ENCODE results near the gene IFT27. TPM values are rescaled to one million over a fixed set of nuclear protein-coding genes. Genes with fewer than 3 reads are reported as not detected.
"Not testable (repeated sequence)": the region's sequence is repeated elsewhere in the genome, so short reads cannot be mapped to it uniquely, and the experiment has no call there.

Gene IFT27
- total and polyA plus RNA-seq, 7 experiments from 2014 or later, result 10.1 to 40.9 (median 22.5) TPM

DNA sequence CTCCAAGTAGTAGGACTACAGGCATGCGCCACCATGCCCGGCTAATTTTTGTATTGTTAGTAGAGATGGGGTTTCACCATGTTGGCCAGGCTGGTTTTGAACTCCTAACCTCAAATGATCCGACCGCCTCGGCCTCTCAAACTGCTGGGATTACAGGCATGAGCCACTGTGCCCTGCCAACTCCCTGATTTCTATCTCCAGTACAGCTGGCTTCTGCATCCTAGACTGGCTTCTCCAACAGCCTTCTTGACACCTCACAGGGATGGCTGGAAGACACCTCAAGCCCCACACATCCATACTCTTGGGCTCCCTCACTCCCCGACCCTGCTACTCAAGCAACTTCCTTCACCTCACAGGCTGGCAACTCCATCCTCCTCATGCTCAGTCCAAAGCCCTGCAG, 44.6 kb downstream of the IFT27 start:
- H3K27ac ChIP-seq (ENCODE audit: low read depth, low read length); CTCF ChIA-PET; H3K4me1 Mint-ChIP-seq; ATAC-seq; DNase-seq; H3K9me3 Mint-ChIP-seq; H3K4me3 ChIP-seq (ENCODE audit: low read length); H3K27me3 ChIP-seq (ENCODE audit: control insufficient read depth in 2 of 2, insufficient read depth in 2 of 2, low read length in 2 of 2); H3K36me3 ChIP-seq (ENCODE audit: control insufficient read depth in 2 of 3, insufficient read depth in 3 of 3, low read length in 3 of 3); H3K9me3 ChIP-seq (ENCODE audit: control insufficient read depth in 2 of 3, low read length in 3 of 3); H3K4me3 Mint-ChIP-seq; H3K36me3 Mint-ChIP-seq; H3K4me1 ChIP-seq (ENCODE audit: control insufficient read depth in 2 of 2, insufficient read depth in 2 of 2, low read length in 2 of 2); POLR2A ChIA-PET; intact Hi-C loops (cut with micrococcal nuclease); H3K27ac Mint-ChIP-seq: not testable (repeated sequence)
- H3K27me3 Mint-ChIP-seq, result peaks cover 20 to 35% (median 23%) of the 10 kb centered on the region in 5 donors

DNA sequence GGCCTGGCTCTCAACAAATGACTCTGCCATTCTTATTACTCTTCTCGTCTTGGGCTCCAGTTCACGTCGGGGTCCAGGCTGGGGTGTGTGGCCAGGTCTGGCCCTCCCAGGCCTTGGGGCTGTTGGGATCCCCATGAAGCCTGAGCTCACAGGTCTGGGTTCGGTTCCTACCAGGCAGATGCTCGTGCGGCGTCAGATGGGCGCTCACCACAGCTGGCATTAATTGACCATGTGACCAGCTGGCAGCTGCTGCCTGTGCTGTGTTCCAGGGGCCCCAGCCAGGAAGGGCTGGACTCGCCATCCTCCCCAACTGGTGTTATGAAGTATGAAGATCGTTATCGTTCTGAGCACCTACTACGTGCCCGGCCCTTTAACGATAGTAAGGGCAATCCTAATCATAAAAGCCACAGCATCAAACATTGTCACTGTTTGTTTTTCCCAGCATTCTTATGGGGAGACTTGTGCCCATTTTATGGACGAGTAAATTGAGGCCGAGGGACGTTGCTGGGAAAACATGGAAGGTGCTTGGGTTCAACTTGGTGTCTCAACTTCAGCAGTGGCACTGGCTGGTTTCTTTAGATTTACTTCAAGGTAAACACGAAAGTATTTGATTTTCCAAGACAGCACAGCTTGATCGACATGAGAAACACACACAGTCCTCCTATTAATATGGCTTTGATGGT, 45.6 kb downstream of the IFT27 start:
- no peaks in the 10 kb centered on the region for H3K27me3 ChIP-seq (ENCODE audit: control insufficient read depth in 2 of 2, insufficient read depth in 2 of 2, low read length in 2 of 2)
- Mint-ChIP-seq H3K9me3 (peaks cover 0 to 4% (median 0%) of the 10 kb centered on the region in 11 donors), H3K36me3 (no peaks in the 10 kb centered on the region), H3K27me3 (peaks cover 18 to 41% (median 29%) of the 10 kb centered on the region in 5 donors), H3K27ac (no peak overlapping the region), H3K4me3 (no peak overlapping the region), H3K4me1 (peaks cover 0 to 4% (median 0%) of the 10 kb centered on the region in 7 donors)
- ChIA-PET CTCF (no interaction called here), POLR2A (no interaction called here)
- H3K4me1 ChIP-seq (ENCODE audit: control insufficient read depth in 2 of 2, insufficient read depth in 2 of 2, low read length in 2 of 2), result no peaks in the 10 kb centered on the region
- H3K9me3 ChIP-seq (ENCODE audit: control insufficient read depth in 2 of 3, low read length in 3 of 3), result no peaks in the 10 kb centered on the region
- H3K4me3 ChIP-seq (ENCODE audit: low read length), result no peak overlapping the region
- no peak overlapping the region for H3K27ac ChIP-seq (ENCODE audit: low read depth, low read length)
- ATAC-seq (no peak), DNase-seq (no peak)
- intact Hi-C loops (cut with micrococcal nuclease), result no loop called here
- no peaks in the 10 kb centered on the region for H3K36me3 ChIP-seq (ENCODE audit: control insufficient read depth in 2 of 3, insufficient read depth in 3 of 3, low read length in 3 of 3)

DNA sequence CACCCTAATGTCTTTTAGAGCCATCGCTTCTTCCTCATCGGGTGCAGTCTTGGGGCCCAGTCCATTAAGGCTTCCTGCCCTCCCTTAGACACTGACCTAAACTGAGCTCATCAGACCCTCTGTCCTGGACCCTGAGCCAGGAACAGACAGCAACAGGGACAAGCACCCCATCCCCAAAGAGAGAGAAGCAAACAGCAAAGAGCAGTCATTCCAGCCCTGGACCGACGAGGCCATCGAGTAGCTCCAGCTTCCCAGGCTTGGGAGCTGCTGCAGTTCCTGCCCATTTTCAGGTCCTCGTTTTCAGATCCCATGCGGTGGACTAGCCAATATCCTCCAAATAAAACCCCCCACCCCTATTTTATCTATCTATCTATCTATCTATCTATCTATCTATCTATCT, 46.6 kb downstream of the IFT27 start:
- Histone ChIP-seq H3K4me3 (ENCODE audit: low read length) (no peak overlapping the region), H3K36me3 (ENCODE audit: control insufficient read depth in 2 of 3, insufficient read depth in 3 of 3, low read length in 3 of 3) (no peaks in the 10 kb centered on the region), H3K27ac (ENCODE audit: low read depth, low read length) (no peak overlapping the region), H3K9me3 (ENCODE audit: control insufficient read depth in 2 of 3, low read length in 3 of 3) (no peaks in the 10 kb centered on the region), H3K27me3 (ENCODE audit: control insufficient read depth in 2 of 2, insufficient read depth in 2 of 2, low read length in 2 of 2) (no peaks in the 10 kb centered on the region), H3K4me1 (ENCODE audit: control insufficient read depth in 2 of 2, insufficient read depth in 2 of 2, low read length in 2 of 2) (no peaks in the 10 kb centered on the region)
- Mint-ChIP-seq H3K36me3 (no peaks in the 10 kb centered on the region), H3K27me3 (peaks cover 21 to 46% (median 32%) of the 10 kb centered on the region in 5 donors), H3K4me3 (no peak overlapping the region), H3K9me3 (peaks cover 0 to 4% (median 0%) of the 10 kb centered on the region in 11 donors), H3K4me1 (no peaks in the 10 kb centered on the region), H3K27ac (no peak overlapping the region)
- ATAC-seq (no peak), DNase-seq (no peak)
- ChIA-PET CTCF (interaction anchor here (0.5 kb wide), 1 partner anchor 244 kb away, joined by 5 read pairs; no protein-coding TSS in a partner anchor), POLR2A (no interaction called here)
- intact Hi-C loops (cut with micrococcal nuclease), result no loop called here

DNA sequence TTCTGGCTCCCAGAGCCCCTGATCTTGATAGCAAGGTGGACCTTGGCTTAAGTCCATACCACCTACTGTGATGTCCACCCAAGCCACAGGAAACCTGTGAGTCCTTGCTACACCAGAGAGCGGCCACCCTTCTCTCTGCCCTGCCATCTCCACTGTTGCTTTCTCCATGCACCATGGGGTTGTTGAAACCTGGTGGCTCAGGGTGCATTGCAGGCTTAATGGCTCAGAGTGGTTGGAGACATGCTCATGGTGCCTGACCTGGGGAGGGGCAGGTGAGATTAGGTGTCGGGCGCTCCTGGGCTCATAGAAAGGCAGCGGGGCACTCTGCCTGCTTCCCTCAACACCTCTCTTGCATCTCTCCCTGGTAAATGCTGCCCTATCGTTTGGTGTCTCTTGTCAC, 47.4 kb downstream of the IFT27 start:
- H3K4me3 ChIP-seq (ENCODE audit: low read length), result no peak overlapping the region
- H3K9me3 ChIP-seq (ENCODE audit: control insufficient read depth in 2 of 3, low read length in 3 of 3), result no peaks in the 10 kb centered on the region
- ATAC-seq, result no peak
- Mint-ChIP-seq H3K27me3 (peaks cover 21 to 53% (median 33%) of the 10 kb centered on the region in 5 donors), H3K36me3 (no peaks in the 10 kb centered on the region), H3K27ac (no peak overlapping the region), H3K9me3 (peaks cover 0 to 4% (median 0%) of the 10 kb centered on the region in 11 donors), H3K4me1 (no peaks in the 10 kb centered on the region), H3K4me3 (no peak overlapping the region)
- intact Hi-C loops (cut with micrococcal nuclease), result no loop called here
- no peaks in the 10 kb centered on the region for H3K36me3 ChIP-seq (ENCODE audit: control insufficient read depth in 2 of 3, insufficient read depth in 3 of 3, low read length in 3 of 3)
- ChIA-PET POLR2A (no interaction called here), CTCF (no interaction called here)
- no peak for DNase-seq
- H3K4me1 ChIP-seq (ENCODE audit: control insufficient read depth in 2 of 2, insufficient read depth in 2 of 2, low read length in 2 of 2), result no peaks in the 10 kb centered on the region
- no peak overlapping the region for H3K27ac ChIP-seq (ENCODE audit: low read depth, low read length)
- H3K27me3 ChIP-seq (ENCODE audit: control insufficient read depth in 2 of 2, insufficient read depth in 2 of 2, low read length in 2 of 2), result no peaks in the 10 kb centered on the region

DNA sequence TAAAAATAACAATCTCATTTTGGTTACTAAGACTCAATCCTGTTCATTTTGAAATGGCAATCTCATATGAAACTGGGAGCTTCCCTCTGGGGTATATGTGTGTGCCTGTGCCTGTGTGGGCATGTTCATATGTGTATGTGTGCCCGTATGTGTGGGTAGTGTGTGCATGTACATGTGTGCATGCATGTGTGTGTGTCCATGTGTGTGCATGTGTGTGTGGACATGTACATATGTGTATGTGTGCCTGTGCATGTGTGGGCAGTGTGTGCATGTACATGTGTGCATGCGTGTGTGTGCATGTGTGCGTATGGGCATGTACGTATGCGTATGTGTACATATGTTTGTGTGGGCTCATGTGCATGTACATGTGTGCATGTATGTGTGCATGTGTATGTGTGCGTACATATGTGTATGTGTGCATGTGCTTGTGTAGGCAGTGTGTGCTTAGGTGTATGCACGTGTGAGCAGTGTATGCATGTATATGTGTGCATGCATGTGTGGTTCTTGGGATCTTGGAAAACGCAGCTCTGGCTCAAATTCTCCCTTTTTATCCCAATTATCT, 47.9 kb downstream of the IFT27 start:
- Mint-ChIP-seq H3K9me3 (peaks cover 0 to 4% (median 0%) of the 10 kb centered on the region in 11 donors), H3K27me3 (peaks cover 18 to 52% (median 32%) of the 10 kb centered on the region in 5 donors), H3K27ac (no peak overlapping the region), H3K4me1 (no peaks in the 10 kb centered on the region), H3K36me3 (no peaks in the 10 kb centered on the region), H3K4me3 (no peak overlapping the region)
- ChIA-PET CTCF (no interaction called here), POLR2A (no interaction called here)
- no peaks in the 10 kb centered on the region for H3K4me1 ChIP-seq (ENCODE audit: control insufficient read depth in 2 of 2, insufficient read depth in 2 of 2, low read length in 2 of 2)
- H3K27ac ChIP-seq (ENCODE audit: low read depth, low read length), result no peak overlapping the region
- no peak overlapping the region for H3K4me3 ChIP-seq (ENCODE audit: low read length)
- intact Hi-C loops (cut with micrococcal nuclease), result no loop called here
- no peak for DNase-seq
- H3K36me3 ChIP-seq (ENCODE audit: control insufficient read depth in 2 of 3, insufficient read depth in 3 of 3, low read length in 3 of 3), result no peaks in the 10 kb centered on the region
- no peaks in the 10 kb centered on the region for H3K27me3 ChIP-seq (ENCODE audit: control insufficient read depth in 2 of 2, insufficient read depth in 2 of 2, low read length in 2 of 2)
- ATAC-seq, result no peak
- no peaks in the 10 kb centered on the region for H3K9me3 ChIP-seq (ENCODE audit: control insufficient read depth in 2 of 3, low read length in 3 of 3)

DNA sequence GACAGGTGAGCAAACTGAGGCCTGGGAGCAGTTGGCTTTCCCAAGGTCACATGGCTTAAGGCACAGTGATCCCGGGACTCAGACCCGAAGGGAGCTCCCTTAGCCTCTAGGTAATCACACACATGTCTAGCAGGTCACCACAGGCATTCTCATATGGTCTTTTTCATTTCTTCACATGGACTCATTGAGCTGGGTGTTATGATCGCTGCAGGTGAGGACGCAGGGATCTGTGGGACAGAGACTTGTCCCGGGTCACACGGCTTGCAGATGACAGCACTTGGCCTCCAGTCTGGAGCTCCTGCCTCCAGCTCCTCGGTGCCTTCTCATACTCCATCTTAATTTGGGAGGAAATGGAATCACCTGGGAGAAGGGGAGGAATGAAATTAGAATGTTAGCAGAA, 48.8 kb downstream of the IFT27 start:
- Mint-ChIP-seq H3K4me3 (no peak overlapping the region), H3K9me3 (peaks cover 0 to 4% (median 0%) of the 10 kb centered on the region in 11 donors), H3K4me1 (no peaks in the 10 kb centered on the region), H3K27me3 (peaks cover 19 to 49% (median 32%) of the 10 kb centered on the region in 5 donors), H3K36me3 (no peaks in the 10 kb centered on the region), H3K27ac (no peak overlapping the region)
- H3K27me3 ChIP-seq (ENCODE audit: control insufficient read depth in 2 of 2, insufficient read depth in 2 of 2, low read length in 2 of 2), result no peaks in the 10 kb centered on the region
- ATAC-seq (no peak), DNase-seq (no peak)
- no peaks in the 10 kb centered on the region for H3K4me1 ChIP-seq (ENCODE audit: control insufficient read depth in 2 of 2, insufficient read depth in 2 of 2, low read length in 2 of 2)
- ChIA-PET POLR2A (no interaction called here), CTCF (no interaction called here)
- no peaks in the 10 kb centered on the region for H3K9me3 ChIP-seq (ENCODE audit: control insufficient read depth in 2 of 3, low read length in 3 of 3)
- intact Hi-C loops (cut with micrococcal nuclease), result no loop called here
- no peak overlapping the region for H3K27ac ChIP-seq (ENCODE audit: low read depth, low read length)
- H3K36me3 ChIP-seq (ENCODE audit: control insufficient read depth in 2 of 3, insufficient read depth in 3 of 3, low read length in 3 of 3), result no peaks in the 10 kb centered on the region
- H3K4me3 ChIP-seq (ENCODE audit: low read length), result no peak overlapping the region

DNA sequence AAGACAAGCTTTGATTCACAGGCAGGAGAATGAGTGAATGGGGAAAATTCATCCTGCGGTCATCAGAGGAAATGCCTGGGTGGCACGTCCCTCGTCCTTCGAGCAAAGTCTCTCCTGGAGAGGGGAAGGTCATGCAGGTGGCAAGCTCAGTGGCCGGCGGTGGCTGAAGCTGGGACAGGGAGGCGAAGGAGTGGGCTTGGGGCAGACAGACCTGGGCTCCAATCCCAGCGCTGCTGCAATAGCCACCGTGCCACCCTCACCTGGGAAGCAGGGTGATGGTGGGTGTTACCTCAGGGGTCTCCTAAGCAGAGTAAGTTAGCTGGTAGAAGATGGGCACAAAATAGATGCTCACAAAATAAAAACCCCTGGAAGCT, 49.9 kb downstream of the IFT27 start:
- Histone ChIP-seq H3K4me1 (ENCODE audit: control insufficient read depth in 2 of 2, insufficient read depth in 2 of 2, low read length in 2 of 2) (no peaks in the 10 kb centered on the region), H3K27ac (ENCODE audit: low read depth, low read length) (no peak overlapping the region), H3K9me3 (ENCODE audit: control insufficient read depth in 2 of 3, low read length in 3 of 3) (no peaks in the 10 kb centered on the region), H3K4me3 (ENCODE audit: low read length) (no peak overlapping the region), H3K27me3 (ENCODE audit: control insufficient read depth in 2 of 2, insufficient read depth in 2 of 2, low read length in 2 of 2) (no peaks in the 10 kb centered on the region), H3K36me3 (ENCODE audit: control insufficient read depth in 2 of 3, insufficient read depth in 3 of 3, low read length in 3 of 3) (no peaks in the 10 kb centered on the region)
- ChIA-PET CTCF (no interaction called here), POLR2A (no interaction called here)
- ATAC-seq (no peak), DNase-seq (no peak)
- Mint-ChIP-seq H3K4me3 (no peak overlapping the region), H3K27ac (no peak overlapping the region), H3K4me1 (no peaks in the 10 kb centered on the region), H3K9me3 (no peaks in the 10 kb centered on the region), H3K36me3 (no peaks in the 10 kb centered on the region), H3K27me3 (peaks cover 17 to 48% (median 35%) of the 10 kb centered on the region in 5 donors)
- intact Hi-C loops (cut with micrococcal nuclease), result no loop called here

All from naive thymus-derived CD4-positive, alpha-beta T cell (primary cell).